ENCODE data around the gene RPS25. TPM values are rescaled to one million over a fixed set of nuclear protein-coding genes. Genes with fewer than 3 reads are reported as not detected.
A peak's percentile ranks its signal among the peaks of the same experiment; 100 is the strongest.
"Not testable (repeated sequence)": the region's sequence is repeated elsewhere in the genome, so short reads cannot be mapped to it uniquely, and the experiment has no call there.

The RPS25 gene
- total and polyA plus RNA-seq, 2 donors from 2014 or later: 852 to 1,047 TPM

- FAIRE-seq (no peak), DNase-seq (no peak)
- no peaks in the 10 kb centered on the region for H3K36me3 ChIP-seq (ENCODE audit: control insufficient read depth in 2 of 3, insufficient read depth in 3 of 3, low read length in 3 of 3)
- H3K4me3 ChIP-seq (ENCODE audit: low read length in 3 of 3): no peak overlapping the region
- H3K4me1 ChIP-seq (ENCODE audit: control insufficient read depth in 2 of 3, insufficient read depth in 2 of 3, low read depth in 1 of 3, low read length in 3 of 3): peaks cover 0 to 7% (median 0%) of the 10 kb centered on the region in 3 donors
- H3K9me3 ChIP-seq (ENCODE audit: control insufficient read depth in 2 of 3, insufficient read depth in 1 of 3, low read length in 3 of 3): no peaks in the 10 kb centered on the region
- intact Hi-C loops (cut with DNase I): no loop called here
- H3K27ac ChIP-seq (ENCODE audit: low read depth in 2 of 2, low read length in 2 of 2): no peak overlapping the region
- no peak for TF ChIP-seq CTCF (IDR thresholded peaks at IDR 0.05; ENCODE audit: borderline replicate concordance, extremely low read depth, insufficient read depth)
- no peak overlapping the region for H3K9ac ChIP-seq (ENCODE audit: low read length in 3 of 3)
- H3K27me3 ChIP-seq (ENCODE audit: control insufficient read depth, insufficient read depth, low read length): no peaks in the 10 kb centered on the region
Measured at GRCh38 chr11:118984825-118985224, 33.3 kb downstream of the RPS25 start.

GRCh38 chr11:118984337-118984736, 33.8 kb downstream of the RPS25 start:
- H3K4me3 ChIP-seq (ENCODE audit: low read length in 3 of 3); H3K4me1 ChIP-seq (ENCODE audit: control insufficient read depth in 2 of 3, insufficient read depth in 2 of 3, low read depth in 1 of 3, low read length in 3 of 3); H3K27me3 ChIP-seq (ENCODE audit: control insufficient read depth, insufficient read depth, low read length); H3K9me3 ChIP-seq (ENCODE audit: control insufficient read depth in 2 of 3, insufficient read depth in 1 of 3, low read length in 3 of 3); intact Hi-C loops (cut with DNase I); H3K36me3 ChIP-seq (ENCODE audit: control insufficient read depth in 2 of 3, insufficient read depth in 3 of 3, low read length in 3 of 3); FAIRE-seq; DNase-seq; H3K27ac ChIP-seq (ENCODE audit: low read depth in 2 of 2, low read length in 2 of 2); H3K9ac ChIP-seq (ENCODE audit: low read length in 3 of 3): not testable (repeated sequence)

- no peak for FAIRE-seq
- no peaks in the 10 kb centered on the region for H3K36me3 ChIP-seq (ENCODE audit: control insufficient read depth in 2 of 3, insufficient read depth in 3 of 3, low read length in 3 of 3)
- H3K27ac ChIP-seq (ENCODE audit: low read depth in 2 of 2, low read length in 2 of 2): no peak overlapping the region
- peak overlapping the region in 2 of 3 donors; percentile 28 to 47 for H3K4me3 ChIP-seq (ENCODE audit: low read length in 3 of 3)
- no peaks in the 10 kb centered on the region for H3K9me3 ChIP-seq (ENCODE audit: control insufficient read depth in 2 of 3, insufficient read depth in 1 of 3, low read length in 3 of 3)
- H3K4me1 ChIP-seq (ENCODE audit: control insufficient read depth in 2 of 3, insufficient read depth in 2 of 3, low read depth in 1 of 3, low read length in 3 of 3): peaks cover 0 to 7% (median 0%) of the 10 kb centered on the region in 3 donors
- H3K27me3 ChIP-seq (ENCODE audit: control insufficient read depth, insufficient read depth, low read length): no peaks in the 10 kb centered on the region
- no peak overlapping the region for H3K9ac ChIP-seq (ENCODE audit: low read length in 3 of 3)
- intact Hi-C loops (cut with DNase I): no loop called here
- TF ChIP-seq CTCF (IDR thresholded peaks at IDR 0.05; ENCODE audit: borderline replicate concordance, extremely low read depth, insufficient read depth): no peak
- peak; percentile 46 to 74 (median 67) for DNase-seq
Measured at GRCh38 chr11:118980191-118980881, 37.8 kb downstream of the RPS25 start.

GRCh38 chr11:118979434-118979833, 38.7 kb downstream of the RPS25 start:
- FAIRE-seq: no peak
- Histone ChIP-seq H3K4me3 (ENCODE audit: low read length in 3 of 3) (no peak overlapping the region), H3K4me1 (ENCODE audit: control insufficient read depth in 2 of 3, insufficient read depth in 2 of 3, low read depth in 1 of 3, low read length in 3 of 3) (peaks cover 0 to 7% (median 0%) of the 10 kb centered on the region in 3 donors), H3K9me3 (ENCODE audit: control insufficient read depth in 2 of 3, insufficient read depth in 1 of 3, low read length in 3 of 3) (no peaks in the 10 kb centered on the region), H3K27ac (ENCODE audit: low read depth in 2 of 2, low read length in 2 of 2) (no peak overlapping the region), H3K9ac (ENCODE audit: low read length in 3 of 3) (no peak overlapping the region), H3K27me3 (ENCODE audit: control insufficient read depth, insufficient read depth, low read length) (no peaks in the 10 kb centered on the region), H3K36me3 (ENCODE audit: control insufficient read depth in 2 of 3, insufficient read depth in 3 of 3, low read length in 3 of 3) (no peaks in the 10 kb centered on the region)
- DNase-seq: peak in 2 of 5 donors; percentile 42 to 48
- intact Hi-C loops (cut with DNase I): no loop called here
- TF ChIP-seq CTCF (IDR thresholded peaks at IDR 0.05; ENCODE audit: borderline replicate concordance, extremely low read depth, insufficient read depth): no peak
